Measurements from ENCODE around the gene SHC2.

DNA sequence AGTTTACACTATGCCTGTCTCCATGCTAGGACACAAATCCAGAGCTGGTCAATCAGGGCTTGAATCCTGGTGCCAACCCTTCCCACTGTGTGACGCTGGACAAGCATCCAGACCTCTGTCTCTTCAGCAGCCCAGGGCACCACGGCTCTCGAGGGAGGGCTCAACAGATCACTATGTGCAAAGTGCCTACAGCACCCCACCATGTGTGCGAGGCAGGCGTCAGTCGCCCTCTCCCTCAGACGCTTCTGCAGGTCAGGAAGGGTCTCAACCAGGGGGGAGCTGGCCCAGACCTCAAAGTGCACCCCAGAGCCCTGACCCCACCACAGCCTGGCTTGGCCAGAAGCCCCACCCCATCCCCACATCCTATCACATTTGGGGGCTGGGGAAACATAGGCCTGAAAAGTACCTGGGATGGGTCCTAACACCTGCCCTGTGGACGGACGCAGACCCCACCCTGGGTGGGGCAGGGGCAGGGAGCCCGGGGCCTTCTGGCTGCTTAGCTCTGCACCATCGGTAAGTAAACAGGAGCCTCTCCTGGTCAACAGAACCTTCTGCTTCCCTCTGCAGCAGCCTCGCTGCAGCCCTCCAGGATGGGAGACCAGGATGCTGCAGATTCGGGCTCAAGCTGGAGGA, 49.0 kb downstream of the SHC2 start:
- TF ChIP-seq POLR2AphosphoS5 (IDR thresholded peaks at IDR 0.05; ENCODE audit: insufficient read depth in 1 of 2, low read depth in 1 of 2) (no peak), POLR2A (IDR thresholded peaks at IDR 0.05) (no peak)
- TF ChIP-seq, protein P1, sequence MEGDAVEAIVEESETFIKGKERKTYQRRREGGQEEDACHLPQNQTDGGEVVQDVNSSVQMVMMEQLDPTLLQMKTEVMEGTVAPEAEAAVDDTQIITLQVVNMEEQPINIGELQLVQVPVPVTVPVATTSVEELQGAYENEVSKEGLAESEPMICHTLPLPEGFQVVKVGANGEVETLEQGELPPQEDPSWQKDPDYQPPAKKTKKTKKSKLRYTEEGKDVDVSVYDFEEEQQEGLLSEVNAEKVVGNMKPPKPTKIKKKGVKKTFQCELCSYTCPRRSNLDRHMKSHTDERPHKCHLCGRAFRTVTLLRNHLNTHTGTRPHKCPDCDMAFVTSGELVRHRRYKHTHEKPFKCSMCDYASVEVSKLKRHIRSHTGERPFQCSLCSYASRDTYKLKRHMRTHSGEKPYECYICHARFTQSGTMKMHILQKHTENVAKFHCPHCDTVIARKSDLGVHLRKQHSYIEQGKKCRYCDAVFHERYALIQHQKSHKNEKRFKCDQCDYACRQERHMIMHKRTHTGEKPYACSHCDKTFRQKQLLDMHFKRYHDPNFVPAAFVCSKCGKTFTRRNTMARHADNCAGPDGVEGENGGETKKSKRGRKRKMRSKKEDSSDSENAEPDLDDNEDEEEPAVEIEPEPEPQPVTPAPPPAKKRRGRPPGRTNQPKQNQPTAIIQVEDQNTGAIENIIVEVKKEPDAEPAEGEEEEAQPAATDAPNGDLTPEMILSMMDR (IDR thresholded peaks at IDR 0.05), result no peak

Measured in vagina (tissue), 2 donors.